GM20000 (cell line): ENCODE results near the gene GPC6.

Experiments used
- DNase-seq: peaks from one replicate; pipeline ENCODE4 v3.0.0; 2012; ENCODE audit warnings: low spot score
- CTCF ChIP-seq: IDR thresholded peaks from 2 replicates; pipeline ENCODE4 v1.5.1; 2012; ENCODE audit warnings: mild to moderate bottlenecking, control low read depth; ENCODE audit errors: extremely low read depth, missing control alignments

The GPC6 gene

GRCh38 chr13:94417294-94417693, 1190.7 kb downstream of the GPC6 start:
- DNase-seq: no peak
- TF ChIP-seq CTCF: no peak

- TF ChIP-seq CTCF: no peak
- DNase-seq: no peak
These were observed 1192.8 kb downstream of the GPC6 start for GRCh38 chr13:94419304-94419924.

GRCh38 chr13:94419925-94420305, 1193.3 kb downstream of the GPC6 start:
- DNase-seq: no peak
- no peak for TF ChIP-seq CTCF

- DNase-seq: no peak
- no peak for TF ChIP-seq CTCF
These were observed 1200.8 kb downstream of the GPC6 start for GRCh38 chr13:94427313-94427953.

- no peak for TF ChIP-seq CTCF
- no peak for DNase-seq
These were observed 1205.0 kb downstream of the GPC6 start for GRCh38 chr13:94431574-94431973.

- no peak for TF ChIP-seq CTCF
- DNase-seq: no peak
These were observed 1205.4 kb downstream of the GPC6 start for GRCh38 chr13:94431987-94432386.

- DNase-seq: peak; percentile 13
- TF ChIP-seq CTCF: no peak
These were observed 1206.7 kb downstream of the GPC6 start for GRCh38 chr13:94433055-94433961.
